GM12864 (cell line): ENCODE results near the gene ZBTB16.

Source experiments
- DNase-seq: peaks from one replicate; pipeline ENCODE4 v3.0.0-alpha.2; 2011; ENCODE audit warnings: low read depth
- H3K4me3 ChIP-seq: 2 replicates; pipeline ENCODE4 v1.5.1; 2011; ENCODE audit warnings: mild to moderate bottlenecking, low read depth, low read length, control low read depth
- TF ChIP-seq, protein P1 (sequence below): IDR thresholded peaks from 2 replicates; pipeline ENCODE4 v1.5.1; 2011; ENCODE audit warnings: low read depth, mild to moderate bottlenecking, moderate library complexity, low read length, control low read depth, inconsistent platforms; ENCODE audit errors: missing control alignments

ZBTB16 gene

DNA sequence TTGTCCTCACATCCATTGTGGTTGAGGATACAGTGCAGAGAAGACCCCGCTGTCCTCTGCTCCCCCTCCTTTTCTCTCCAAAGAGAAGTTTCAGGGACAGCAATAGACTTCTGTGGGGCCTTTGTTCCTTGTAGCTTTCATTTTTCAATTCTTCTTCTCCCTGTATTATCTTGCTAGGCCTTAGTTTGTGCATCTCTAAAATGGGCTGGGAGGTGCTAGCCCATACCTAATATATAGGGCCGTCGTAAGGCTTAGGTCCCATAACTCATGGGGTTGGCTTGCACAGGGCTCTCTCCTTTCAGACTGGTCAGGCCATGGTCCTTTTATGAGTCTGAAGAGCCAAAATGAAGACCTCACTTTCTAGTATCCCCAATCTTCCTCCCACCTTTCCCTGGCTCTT is 33.0 kb downstream of the ZBTB16 start:
- no peak overlapping the region for H3K4me3 ChIP-seq
- no peak for DNase-seq
- TF ChIP-seq, protein P1, sequence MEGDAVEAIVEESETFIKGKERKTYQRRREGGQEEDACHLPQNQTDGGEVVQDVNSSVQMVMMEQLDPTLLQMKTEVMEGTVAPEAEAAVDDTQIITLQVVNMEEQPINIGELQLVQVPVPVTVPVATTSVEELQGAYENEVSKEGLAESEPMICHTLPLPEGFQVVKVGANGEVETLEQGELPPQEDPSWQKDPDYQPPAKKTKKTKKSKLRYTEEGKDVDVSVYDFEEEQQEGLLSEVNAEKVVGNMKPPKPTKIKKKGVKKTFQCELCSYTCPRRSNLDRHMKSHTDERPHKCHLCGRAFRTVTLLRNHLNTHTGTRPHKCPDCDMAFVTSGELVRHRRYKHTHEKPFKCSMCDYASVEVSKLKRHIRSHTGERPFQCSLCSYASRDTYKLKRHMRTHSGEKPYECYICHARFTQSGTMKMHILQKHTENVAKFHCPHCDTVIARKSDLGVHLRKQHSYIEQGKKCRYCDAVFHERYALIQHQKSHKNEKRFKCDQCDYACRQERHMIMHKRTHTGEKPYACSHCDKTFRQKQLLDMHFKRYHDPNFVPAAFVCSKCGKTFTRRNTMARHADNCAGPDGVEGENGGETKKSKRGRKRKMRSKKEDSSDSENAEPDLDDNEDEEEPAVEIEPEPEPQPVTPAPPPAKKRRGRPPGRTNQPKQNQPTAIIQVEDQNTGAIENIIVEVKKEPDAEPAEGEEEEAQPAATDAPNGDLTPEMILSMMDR = no peak

DNA sequence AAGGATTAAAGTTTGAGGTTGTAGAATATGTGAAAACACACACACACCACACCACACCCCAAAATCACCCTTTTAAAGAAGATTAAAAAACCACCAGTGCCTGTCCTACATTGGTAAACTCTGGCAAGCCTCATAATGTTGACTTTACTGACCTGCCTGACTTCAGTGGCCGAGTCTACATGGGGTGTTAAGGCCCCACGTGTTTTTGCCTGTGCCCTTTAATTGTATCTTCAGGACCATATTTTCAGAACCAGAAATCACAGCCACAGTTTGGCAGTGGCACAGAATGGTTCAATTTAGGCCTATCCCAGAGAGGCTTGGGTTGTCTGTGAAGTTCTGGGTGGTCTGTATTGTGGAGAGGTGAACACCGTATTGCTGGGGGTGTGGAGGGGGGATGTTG is 33.4 kb downstream of the ZBTB16 start:
- TF ChIP-seq, protein P1 = no peak
- H3K4me3 ChIP-seq = no peak overlapping the region
- DNase-seq = no peak

DNA sequence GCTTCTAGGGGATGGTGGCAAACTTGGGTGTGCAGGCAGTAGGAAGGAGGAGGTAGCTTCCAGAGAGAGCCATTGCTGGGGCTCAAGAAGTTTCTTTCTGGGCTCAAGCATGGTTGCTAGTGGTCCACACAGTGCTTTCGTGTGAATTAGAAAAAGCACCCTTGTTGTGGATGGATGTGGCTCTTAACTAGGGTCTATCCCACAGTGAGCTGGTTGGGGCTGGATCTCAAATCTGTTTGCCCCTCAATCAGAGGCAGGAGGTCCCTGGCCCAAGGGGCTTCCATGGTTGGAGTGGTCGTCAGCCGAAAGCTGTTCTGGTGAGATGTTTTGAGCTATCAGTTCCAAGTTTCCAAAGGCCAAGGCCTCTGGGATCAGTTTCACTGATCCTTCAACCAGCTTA is 35.0 kb downstream of the ZBTB16 start:
- DNase-seq = no peak
- TF ChIP-seq, protein P1 = no peak
- no peak overlapping the region for H3K4me3 ChIP-seq

DNA sequence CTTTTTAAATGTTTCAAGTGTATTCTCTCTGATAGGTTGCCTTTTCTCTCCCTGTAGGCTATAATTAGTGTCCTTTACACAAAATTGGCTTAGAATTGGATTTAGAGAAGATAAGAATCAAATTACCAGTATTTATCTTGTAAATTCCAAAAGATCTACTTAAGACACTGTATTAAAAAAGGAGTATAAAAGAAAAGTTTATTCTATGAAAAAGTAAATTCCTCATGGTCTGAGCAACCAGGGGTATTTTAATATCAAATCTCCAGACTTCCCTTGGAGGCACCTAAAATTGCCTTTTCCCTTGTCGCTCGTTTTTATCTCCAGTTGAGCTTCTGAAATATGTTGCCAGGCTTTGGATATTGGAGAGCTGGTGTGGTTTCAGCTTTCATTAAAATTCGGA is 36.4 kb downstream of the ZBTB16 start:
- no peak overlapping the region for H3K4me3 ChIP-seq
- DNase-seq = no peak
- TF ChIP-seq, protein P1 = no peak

DNA sequence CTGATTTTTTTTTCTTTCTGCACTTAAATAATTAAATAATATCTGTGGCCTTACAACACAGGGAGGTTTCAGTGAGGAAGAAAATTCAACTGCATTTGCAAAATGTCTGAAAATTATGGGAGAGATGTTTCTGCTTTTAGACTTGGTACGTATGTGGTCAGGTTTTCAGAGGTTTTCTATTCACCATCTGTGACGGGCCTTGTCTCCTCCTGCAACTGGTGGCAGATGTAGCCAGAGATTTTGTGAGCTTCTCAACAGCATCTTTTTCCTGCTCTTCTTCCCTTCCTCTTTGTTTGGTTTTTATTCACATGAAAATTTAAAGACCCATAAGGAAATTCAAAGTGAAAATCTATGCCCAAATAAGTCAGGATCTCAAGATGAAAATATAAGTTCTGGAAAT is 38.3 kb downstream of the ZBTB16 start:
- no peak for DNase-seq
- TF ChIP-seq, protein P1 = no peak
- no peak overlapping the region for H3K4me3 ChIP-seq

DNA sequence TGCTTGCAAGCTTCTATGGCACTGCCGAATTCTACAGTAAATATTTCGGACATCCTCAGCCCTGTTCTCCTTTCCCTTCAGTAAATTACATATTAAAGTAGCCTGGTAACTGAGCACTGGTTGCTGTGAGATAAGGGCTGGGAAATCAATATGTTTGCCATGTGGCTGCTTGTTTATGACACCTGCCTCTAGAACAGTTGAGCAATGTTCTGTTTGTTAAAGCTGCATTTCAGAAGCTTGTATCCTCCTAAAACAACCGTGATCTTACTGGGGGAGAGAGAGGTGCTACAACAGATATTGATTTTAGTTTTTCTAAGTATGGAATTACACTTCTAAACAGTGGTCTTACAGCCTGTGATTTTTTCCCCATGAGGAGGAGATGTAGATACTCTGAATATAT is 39.4 kb downstream of the ZBTB16 start:
- DNase-seq = no peak
- no peak overlapping the region for H3K4me3 ChIP-seq
- TF ChIP-seq, protein P1 = no peak

DNA sequence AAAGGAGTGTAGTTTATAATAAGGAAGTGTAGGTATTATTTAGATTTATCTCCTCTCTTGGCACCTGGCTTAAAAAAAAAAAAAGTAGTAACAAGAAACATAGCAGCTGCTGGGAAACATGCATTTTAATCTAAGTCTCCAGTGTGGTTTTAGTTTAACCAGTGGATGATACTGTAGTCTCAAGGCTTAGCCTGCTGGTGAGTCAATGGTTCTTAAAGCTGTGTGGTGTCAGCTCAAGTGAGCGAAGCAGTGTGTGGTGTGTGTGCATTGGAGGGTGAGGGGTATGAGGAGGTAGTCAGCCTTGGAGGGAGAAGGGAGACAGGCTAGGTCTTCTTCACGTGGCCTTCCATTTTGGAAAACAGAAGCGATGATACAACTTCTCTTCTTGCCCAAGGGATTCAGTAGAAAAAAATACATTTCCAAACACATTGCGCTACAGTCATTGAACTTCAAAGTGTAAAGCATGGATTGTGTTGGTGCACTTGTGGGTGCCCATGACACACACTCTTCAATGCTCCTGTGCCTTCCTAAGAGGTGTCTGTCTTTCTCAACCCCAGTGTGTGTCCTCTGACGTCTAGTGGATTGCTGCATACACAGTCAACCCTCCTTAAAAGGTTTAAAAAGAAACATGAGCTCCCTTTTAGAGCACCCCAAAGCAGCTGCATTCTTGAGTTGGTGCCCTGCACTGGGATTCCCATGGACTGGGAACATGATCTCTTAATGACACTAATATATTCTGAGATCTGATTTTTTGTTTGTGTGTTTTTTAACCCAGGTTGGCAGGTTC is 40.1 kb downstream of the ZBTB16 start:
- TF ChIP-seq, protein P1 = no peak
- DNase-seq = no peak
- no peak overlapping the region for H3K4me3 ChIP-seq
